Hepatocyte (in vitro differentiated cells): Measurements from ENCODE around the gene OR10J4. TPM values are rescaled to one million over a fixed set of nuclear protein-coding genes. Genes with fewer than 3 reads are reported as not detected.

Source experiments
- DNase-seq: peaks from one replicate; pipeline ENCODE4 v3.0.0-alpha.2; 2016; ENCODE audit warnings: low spot score
- H2AFZ ChIP-seq: fragments of 200-600 bp; sonication (generic); 2 replicates; pipeline ENCODE4 v1.6.0; 2016; ENCODE audit warnings: antibody characterized with exemption, mild to moderate bottlenecking
- H3K27ac ChIP-seq: fragments of 200-600 bp; sonication (generic); 2 replicates; pipeline ENCODE4 v1.5.1; 2016; ENCODE audit warnings: mild to moderate bottlenecking
- H3K27me3 ChIP-seq: fragments of 200-600 bp; sonication (generic); 2 replicates; pipeline ENCODE4 v1.6.1; 2016
- H3K36me3 ChIP-seq: fragments of 200-600 bp; sonication (generic); replicated peaks from 2 replicates; pipeline ENCODE4 v1.5.1; 2016; ENCODE audit warnings: low read depth; ENCODE audit not compliant: insufficient read depth
- H3K4me1 ChIP-seq: fragments of 200-600 bp; sonication (generic); 2 replicates; pipeline ENCODE4 v1.5.1; 2016; ENCODE audit warnings: mild to moderate bottlenecking, moderate library complexity; ENCODE audit not compliant: insufficient read depth
- H3K4me2 ChIP-seq: fragments of 200-600 bp; sonication (generic); 2 replicates; pipeline ENCODE4 v1.6.0; 2016
- H3K4me3 ChIP-seq: fragments of 200-600 bp; sonication (generic); 2 replicates; pipeline ENCODE4 v1.5.1; 2016; ENCODE audit warnings: mild to moderate bottlenecking
- H3K79me2 ChIP-seq: fragments of 200-600 bp; sonication (generic); 2 replicates; pipeline ENCODE4 v1.6.0; 2017; ENCODE audit warnings: mild to moderate bottlenecking
- H3K9me2 ChIP-seq: fragments of 200-600 bp; sonication (generic); replicated peaks from 2 replicates; pipeline ENCODE4 v1.6.0; 2017; ENCODE audit warnings: mild to moderate bottlenecking; ENCODE audit not compliant: insufficient read depth
- H3K9me3 ChIP-seq: fragments of 200-600 bp; sonication (generic); 2 replicates; pipeline ENCODE4 v1.5.1; 2016; ENCODE audit warnings: low read depth, mild to moderate bottlenecking
- H4K20me1 ChIP-seq: fragments of 200-600 bp; sonication (generic); 2 replicates; pipeline ENCODE4 v1.6.0; 2016; ENCODE audit warnings: mild to moderate bottlenecking; ENCODE audit not compliant: insufficient read depth, poor library complexity, severe bottlenecking
- CTCF ChIP-seq: fragments of 200-600 bp; sonication (generic); IDR thresholded peaks from 2 replicates; pipeline ENCODE4 v1.5.1; 2016; ENCODE audit warnings: antibody characterized with exemption, mild to moderate bottlenecking; ENCODE audit not compliant: poor library complexity
- EZH2 ChIP-seq: fragments of 200-600 bp; sonication (generic); IDR thresholded peaks from 2 replicates; pipeline ENCODE4 v1.6.1; 2016; ENCODE audit warnings: antibody characterized with exemption, mild to moderate bottlenecking, borderline replicate concordance
- EZH2phosphoT487 ChIP-seq: fragments of 200-600 bp; sonication (generic); IDR thresholded peaks from one replicate; pipeline ENCODE4 v1.6.1; 2018; ENCODE audit warnings: antibody characterized with exemption, mild to moderate bottlenecking, low read depth, moderate library complexity; ENCODE audit not compliant: unreplicated experiment, severe bottlenecking
- WGBS: methylation state at CpG from one replicate; pipeline ENCODE4 v1.1.6; 2016; ENCODE audit warnings: low lambda C conversion rate; ENCODE audit errors: missing lambda C conversion rate; 5-methylcytosine and 5-hydroxymethylcytosine counted together
- polyA plus RNA-seq: library from polyadenylated mRNA; unstranded; fragments of >200 nt; fragmentation: Nextera tagmentation; extraction: Ambion mirVana; gene quantifications from 2 replicates; pipeline ENCODE4 v1.2.1, GENCODE V29; 2016
- total RNA-seq: library from RNA; depleted of rRNA; stranded (reverse); fragments of >200 nt; gene quantifications from 2 replicates; pipeline ENCODE4 v1.2.3, GENCODE V29; 2014

Gene OR10J4
- total and polyA plus RNA-seq, 2 experiments from 2014 or later: not detected

- Histone ChIP-seq H2AFZ (no peak overlapping the region), H3K27ac (no peak overlapping the region), H3K4me1 (no peaks in the 10 kb centered on the region), H3K79me2 (no peaks in the 10 kb centered on the region), H3K9me3 (no peaks in the 10 kb centered on the region), H3K9me2 (no peaks in the 10 kb centered on the region), H3K27me3 (no peaks in the 10 kb centered on the region), H4K20me1 (no peaks in the 10 kb centered on the region), H3K36me3 (no peaks in the 10 kb centered on the region), H3K4me3 (no peak overlapping the region), H3K4me2 (no peak overlapping the region)
- 47% methylated on average over 1 of the region's 1 CpG for WGBS
- TF ChIP-seq CTCF (no peak), EZH2phosphoT487 (no peak), EZH2 (no peak)
- no peak for DNase-seq
Measured at GRCh38 chr1:159473335-159473734, 41.3 kb downstream of the OR10J4 start.

GRCh38 chr1:159474926-159475325 is 42.9 kb downstream of the OR10J4 start:
- WGBS: 38% methylated on average over 1 of the region's 1 CpG
- no peak for TF ChIP-seq CTCF
- no peak for TF ChIP-seq EZH2phosphoT487
- no peak for TF ChIP-seq EZH2

More at GRCh38 chr1:159474926-159475325, 42.9 kb downstream of the OR10J4 start:
- H3K4me3 ChIP-seq: no peak overlapping the region
- no peaks in the 10 kb centered on the region for H4K20me1 ChIP-seq
- H3K27me3 ChIP-seq: no peaks in the 10 kb centered on the region
- H3K4me2 ChIP-seq: no peak overlapping the region
- no peaks in the 10 kb centered on the region for H3K9me3 ChIP-seq
- H3K36me3 ChIP-seq: no peaks in the 10 kb centered on the region
- no peak overlapping the region for H2AFZ ChIP-seq
- no peaks in the 10 kb centered on the region for H3K9me2 ChIP-seq
- H3K79me2 ChIP-seq: no peaks in the 10 kb centered on the region
- no peaks in the 10 kb centered on the region for H3K4me1 ChIP-seq
- no peak overlapping the region for H3K27ac ChIP-seq
- no peak for DNase-seq

Other genes with a start within 250 kb of the OR10J4 start
- gene ACKR1, start 227.3 kb upstream of the OR10J4 start, total RNA-seq: not detected in 2 replicates
- gene ACKR1, start 227.3 kb upstream of the OR10J4 start, polyA plus RNA-seq: not detected in 2 replicates
- not detected in 2 replicates for gene FCER1A, start 129.9 kb upstream of the OR10J4 start, total RNA-seq
- not detected in 2 replicates for gene FCER1A, start 129.9 kb upstream of the OR10J4 start, polyA plus RNA-seq
- gene OR10J1, start 7.5 kb downstream of the OR10J4 start, total RNA-seq: not detected in 2 replicates
- not detected in 2 replicates for gene OR10J1, start 7.5 kb downstream of the OR10J4 start, polyA plus RNA-seq
- gene OR10J5, start 103.8 kb downstream of the OR10J4 start, total RNA-seq: not detected in 2 replicates
- gene OR10J5, start 103.8 kb downstream of the OR10J4 start, polyA plus RNA-seq: not detected in 2 replicates
- gene APCS, start 155.6 kb downstream of the OR10J4 start, total RNA-seq: 1.2 TPM in 1 of 2 replicates, not detected in the other
- gene APCS, start 155.6 kb downstream of the OR10J4 start, polyA plus RNA-seq: 0.68 and 4.0 TPM in 2 replicates